GM12892 (cell line): ENCODE data around the gene TCF12.

Source experiments
- POLR2A ChIP-seq: IDR thresholded peaks from 2 replicates; pipeline ENCODE4 v1.6.1; 2011; ENCODE audit warnings: low read depth, low read length, control low read depth
- POLR2AphosphoS5 ChIP-seq: IDR thresholded peaks from 2 replicates; pipeline ENCODE4 v1.6.1; 2011; ENCODE audit warnings: low read depth, low read length, control low read depth
- TAF1 ChIP-seq: IDR thresholded peaks from 2 replicates; pipeline ENCODE4 v1.6.1; 2011; ENCODE audit warnings: low read depth, mild to moderate bottlenecking, control low read depth, low read length, borderline replicate concordance

DNA sequence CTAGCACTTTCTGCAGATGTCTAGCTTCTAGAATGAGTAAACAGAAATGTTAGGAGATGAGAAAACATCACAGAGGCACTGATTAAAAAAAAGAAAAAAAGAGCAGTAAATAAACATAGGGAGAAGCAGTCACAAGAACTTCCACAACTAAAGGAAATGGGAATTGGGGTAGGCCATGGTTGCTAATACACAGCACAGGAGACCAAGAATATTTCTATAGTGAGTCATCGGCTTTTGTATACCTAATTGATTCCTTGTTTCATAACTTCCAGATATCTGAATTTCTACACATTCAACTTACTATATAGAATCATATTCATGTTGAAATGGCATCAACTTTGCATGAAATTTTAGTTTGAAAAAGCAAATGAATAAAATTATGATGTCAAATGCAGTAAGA lies 47.3 kb upstream of the TCF12 start:
- no peak for TF ChIP-seq POLR2AphosphoS5
- no peak for TF ChIP-seq POLR2A
- TF ChIP-seq TAF1: no peak
